HAP-1 (cell line): ENCODE results near the gene PTPRG.
"Not testable (repeated sequence)": the region's sequence is repeated elsewhere in the genome, so short reads cannot be mapped to it uniquely, and the experiment has no call there.

Experiments
- DNase-seq, 2 experiments: peaks; one replicate each; pipeline ENCODE4 v3.0.0-alpha.2; 2016 to 2020; ENCODE audit warnings: low spot score in 2 of 2
- H3K27me3 ChIP-seq: fragments of 250-450 bp; sonication (Bioruptor Pico); 2 replicates; pipeline ENCODE4 v1.5.1; 2020; ENCODE audit warnings: low read depth, mild to moderate bottlenecking, moderate library complexity
- H3K36me3 ChIP-seq: fragments of 250-450 bp; sonication (Bioruptor Pico); replicated peaks from 2 replicates; pipeline ENCODE4 v1.5.1; 2020; ENCODE audit warnings: mild to moderate bottlenecking
- H3K4me1 ChIP-seq: fragments of 250-450 bp; sonication (Bioruptor Pico); 2 replicates; pipeline ENCODE4 v1.5.1; 2020; ENCODE audit warnings: mild to moderate bottlenecking
- H3K4me3 ChIP-seq: fragments of 250-450 bp; sonication (Bioruptor Pico); 2 replicates; pipeline ENCODE4 v1.5.1; 2020; ENCODE audit warnings: mild to moderate bottlenecking, moderate library complexity
- H3K9me3 ChIP-seq: fragments of 250-450 bp; sonication (Bioruptor Pico); 2 replicates; pipeline ENCODE4 v1.5.1; 2020; ENCODE audit warnings: mild to moderate bottlenecking, moderate library complexity
- in situ Hi-C: fragments of 300-500 bp; cut with MboI; formaldehyde crosslinking; loops from 3 replicates; pipeline ENCODE4 v1.14.3; 2020; ENCODE audit warnings: low sequenced_read_pairs, inconsistent platforms, mixed read lengths

The PTPRG gene

DNA sequence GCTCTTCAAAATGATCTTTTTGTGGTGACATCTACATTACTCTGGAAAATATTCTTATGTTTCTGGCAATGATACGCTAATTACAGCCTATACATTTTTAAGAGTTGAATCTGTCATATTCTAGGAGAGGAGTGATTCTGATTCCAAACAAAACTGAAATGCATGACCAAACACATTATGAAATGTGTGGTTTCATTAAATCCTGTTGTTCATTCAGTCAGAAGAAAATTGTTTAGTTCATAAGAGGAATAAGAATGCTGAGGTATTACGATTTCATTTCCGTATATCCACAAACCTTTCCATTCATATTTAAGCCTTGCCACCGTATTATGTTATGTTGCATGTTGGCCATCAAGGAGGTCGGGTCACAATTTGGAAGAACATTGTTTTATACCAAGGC lies 466.9 kb downstream of the PTPRG start:
- Histone ChIP-seq H3K36me3 (no peaks in the 10 kb centered on the region), H3K4me3 (no peak overlapping the region), H3K27me3 (no peaks in the 10 kb centered on the region), H3K4me1 (peaks cover 3% of the 10 kb centered on the region), H3K9me3 (no peaks in the 10 kb centered on the region)
- DNase-seq, result no peak
- in situ Hi-C loops, result no loop called here

DNA sequence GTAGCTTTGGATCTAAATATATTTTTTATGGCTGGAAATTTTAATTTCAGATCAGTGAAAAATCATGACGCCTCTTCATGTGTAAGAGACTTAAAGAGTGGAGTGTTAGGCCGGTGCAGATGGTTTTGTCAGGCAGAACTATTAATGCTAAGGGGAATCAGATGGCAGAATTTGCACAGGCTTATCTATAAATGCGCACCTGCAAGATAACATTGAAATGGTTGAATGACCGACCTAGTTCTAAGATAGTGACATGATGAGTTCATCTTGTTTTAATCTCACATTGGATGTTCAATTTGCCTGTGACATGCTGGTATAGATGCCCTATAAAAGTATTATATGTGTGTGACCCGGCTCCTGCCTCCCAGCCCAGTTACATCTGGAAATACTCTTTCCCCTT lies 471.4 kb downstream of the PTPRG start:
- no peaks in the 10 kb centered on the region for H3K9me3 ChIP-seq
- no peak for DNase-seq
- in situ Hi-C loops, result no loop called here
- no peak overlapping the region for H3K4me3 ChIP-seq
- no peaks in the 10 kb centered on the region for H3K27me3 ChIP-seq
- no peaks in the 10 kb centered on the region for H3K36me3 ChIP-seq
- H3K4me1 ChIP-seq, result no peaks in the 10 kb centered on the region

DNA sequence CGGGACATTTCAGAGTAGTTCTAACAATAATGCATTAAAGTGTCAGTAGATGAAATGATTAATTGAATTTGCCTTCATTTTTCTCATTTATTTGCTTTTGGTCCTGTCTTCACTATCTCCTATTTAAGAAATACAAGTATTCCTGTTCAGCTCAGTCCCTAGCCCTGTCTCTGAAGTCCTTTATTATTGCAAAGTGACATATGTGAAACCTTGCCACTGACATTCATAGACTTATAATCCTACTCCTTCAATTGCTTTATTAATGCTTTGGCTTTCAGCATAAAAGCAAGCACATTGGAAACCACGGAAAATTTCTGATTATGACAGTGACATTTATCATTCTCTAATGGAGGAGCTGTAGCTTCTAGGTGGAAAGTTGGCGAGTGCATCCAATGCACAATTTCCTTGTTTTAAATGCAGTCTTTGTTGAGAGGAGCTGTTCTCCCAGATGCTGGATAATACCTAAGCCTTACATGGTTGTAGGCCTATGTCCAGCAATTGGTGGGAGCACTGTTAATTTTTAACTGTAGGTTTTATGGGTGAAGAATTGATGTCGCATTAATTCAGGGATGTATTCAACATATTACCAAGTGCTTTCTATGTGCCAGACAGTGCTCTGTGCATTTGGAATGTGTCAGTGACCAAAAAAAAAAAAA lies 474.2 kb downstream of the PTPRG start:
- H3K36me3 ChIP-seq, result no peaks in the 10 kb centered on the region
- H3K9me3 ChIP-seq, result no peaks in the 10 kb centered on the region
- in situ Hi-C loops, result no loop called here
- no peak for DNase-seq
- H3K4me3 ChIP-seq, result no peak overlapping the region
- no peaks in the 10 kb centered on the region for H3K27me3 ChIP-seq
- no peaks in the 10 kb centered on the region for H3K4me1 ChIP-seq

- H3K27me3 ChIP-seq, result no peaks in the 10 kb centered on the region
- no peaks in the 10 kb centered on the region for H3K4me1 ChIP-seq
- H3K9me3 ChIP-seq, result no peaks in the 10 kb centered on the region
- in situ Hi-C loops, result no loop called here
- no peaks in the 10 kb centered on the region for H3K36me3 ChIP-seq
- DNase-seq, result no peak
- H3K4me3 ChIP-seq, result no peak overlapping the region
Measured at GRCh38 chr3:62036726-62037125, 475.4 kb downstream of the PTPRG start.

DNA sequence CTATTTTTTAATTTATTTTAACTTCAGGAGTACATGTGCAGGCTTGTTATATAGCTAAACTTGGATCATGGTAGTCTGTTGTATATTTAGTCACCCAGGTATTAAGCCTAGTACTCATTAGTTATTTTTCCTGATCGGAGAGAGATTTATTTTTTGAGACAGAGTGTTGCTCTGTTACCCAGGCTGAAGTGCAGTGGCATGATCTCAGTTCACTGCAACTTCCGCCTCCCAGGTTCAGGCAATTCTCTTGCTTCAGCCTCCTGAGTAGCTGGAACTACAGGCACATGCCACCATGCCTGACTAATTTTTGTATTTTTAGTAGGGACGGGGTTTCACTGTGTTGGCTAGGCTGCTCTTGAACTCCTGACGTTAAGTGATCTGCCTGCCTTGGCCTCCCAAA lies 477.4 kb downstream of the PTPRG start:
- H3K9me3 ChIP-seq, in situ Hi-C loops, H3K4me1 ChIP-seq, H3K4me3 ChIP-seq, H3K27me3 ChIP-seq, H3K36me3 ChIP-seq, DNase-seq: not testable (repeated sequence)

DNA sequence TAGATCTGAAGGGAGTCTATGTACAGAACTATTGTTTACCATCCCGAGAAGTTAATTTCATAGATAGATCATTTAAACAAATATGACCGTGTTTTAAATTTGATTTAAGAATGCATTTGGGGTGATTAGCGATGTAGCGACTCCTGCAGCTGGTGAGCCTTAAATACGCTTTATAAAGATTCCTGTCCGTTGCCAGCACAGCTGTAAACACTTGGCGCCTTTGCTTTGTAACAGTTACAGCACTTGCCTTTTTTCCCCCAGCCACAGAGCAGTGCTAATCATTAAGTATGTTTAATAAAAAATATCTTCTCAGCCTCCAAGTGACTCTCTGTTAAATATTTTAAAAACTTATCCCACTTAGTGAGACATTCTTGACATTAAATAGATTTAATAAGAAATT lies 478.2 kb downstream of the PTPRG start:
- H3K9me3 ChIP-seq, result no peaks in the 10 kb centered on the region
- H3K27me3 ChIP-seq, result 0 out of 2 replicates have a peak, but pooled peaks cover 2% of the 10 kb centered on the region
- no peak for DNase-seq
- H3K4me3 ChIP-seq, result no peak overlapping the region
- in situ Hi-C loops, result no loop called here
- H3K4me1 ChIP-seq, result no peaks in the 10 kb centered on the region; the same call in 1 of the 2 replicates
- H3K36me3 ChIP-seq, result no peaks in the 10 kb centered on the region

- H3K4me1 ChIP-seq, result no peaks in the 10 kb centered on the region; the same call in 1 of the 2 replicates
- H3K36me3 ChIP-seq, result no peaks in the 10 kb centered on the region
- no peaks in the 10 kb centered on the region for H3K9me3 ChIP-seq
- 0 out of 2 replicates have a peak, but pooled peaks cover 2% of the 10 kb centered on the region for H3K27me3 ChIP-seq
- no peak for DNase-seq
- H3K4me3 ChIP-seq, result no peak overlapping the region
- in situ Hi-C loops, result no loop called here
Measured at GRCh38 chr3:62041681-62042080, 480.3 kb downstream of the PTPRG start.

DNA sequence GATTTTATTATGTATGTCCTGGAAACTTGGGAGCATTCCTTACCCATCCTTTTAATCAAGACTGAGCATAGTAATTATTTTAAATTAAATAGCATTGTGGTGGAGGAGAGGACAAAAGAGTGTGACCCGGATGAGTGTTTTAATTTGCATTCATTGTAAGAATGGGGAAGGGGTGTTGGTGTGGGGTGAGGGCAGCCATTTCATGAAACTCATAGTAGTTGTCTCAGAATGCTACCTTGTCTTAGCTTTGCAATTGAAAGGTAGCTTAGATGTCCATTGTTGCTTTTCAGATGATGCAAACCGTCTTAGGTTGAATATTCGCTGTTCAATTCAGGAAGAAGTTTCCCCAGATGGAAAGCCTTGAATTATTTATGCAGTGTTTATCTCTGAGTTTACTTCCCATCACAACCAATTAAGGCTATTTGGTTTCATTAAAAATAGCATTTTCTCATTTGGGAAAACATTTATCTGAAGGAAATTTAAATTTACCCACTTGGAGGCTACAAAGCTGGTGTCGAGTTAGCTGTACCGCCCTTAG lies 483.6 kb downstream of the PTPRG start:
- no peaks in the 10 kb centered on the region for H3K9me3 ChIP-seq
- in situ Hi-C loops, result no loop called here

GRCh38 chr3:62046326-62046725 lies 485.0 kb downstream of the PTPRG start:
- no peak for DNase-seq
- no peaks in the 10 kb centered on the region for H3K9me3 ChIP-seq
- 0 out of 2 replicates have a peak, but pooled peaks cover 2% of the 10 kb centered on the region for H3K27me3 ChIP-seq
- in situ Hi-C loops, result no loop called here
- peaks cover 5% of the 10 kb centered on the region for H3K4me1 ChIP-seq
- no peaks in the 10 kb centered on the region for H3K36me3 ChIP-seq
- no peak overlapping the region for H3K4me3 ChIP-seq

More for the DNA sequence above, 483.6 kb downstream of the PTPRG start:
- no peak overlapping the region for H3K4me3 ChIP-seq
- H3K36me3 ChIP-seq, result no peaks in the 10 kb centered on the region
- DNase-seq, result no peak
- H3K4me1 ChIP-seq, result peaks cover 5% of the 10 kb centered on the region
- 0 out of 2 replicates have a peak, but pooled peaks cover 2% of the 10 kb centered on the region for H3K27me3 ChIP-seq

DNA sequence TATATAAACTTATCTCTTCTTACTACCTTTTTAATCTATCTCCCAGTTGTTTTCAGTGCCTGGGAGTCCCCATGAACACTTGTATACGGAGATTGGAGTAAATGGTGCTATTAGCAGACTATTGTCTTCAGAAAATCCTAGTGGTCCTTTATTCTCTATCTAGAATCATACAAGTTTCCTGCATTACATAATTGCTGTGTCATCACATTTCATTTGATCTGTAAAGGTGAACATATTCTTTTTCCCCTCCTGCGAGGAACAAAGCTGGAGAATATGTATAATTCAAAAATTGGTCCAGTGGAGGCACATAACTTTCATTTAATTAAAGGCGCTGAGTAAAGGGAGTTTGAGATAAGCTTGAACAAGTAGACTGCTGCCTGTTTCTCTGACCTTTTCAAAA lies 487.2 kb downstream of the PTPRG start:
- DNase-seq, result no peak
- in situ Hi-C loops, result no loop called here
- Histone ChIP-seq H3K4me1 (peaks cover 5% of the 10 kb centered on the region), H3K9me3 (no peaks in the 10 kb centered on the region), H3K36me3 (no peaks in the 10 kb centered on the region), H3K27me3 (0 out of 2 replicates have a peak, but pooled peaks cover 2% of the 10 kb centered on the region), H3K4me3 (no peak overlapping the region)

GRCh38 chr3:62049033-62049432 lies 487.7 kb downstream of the PTPRG start:
- DNase-seq, result no peak
- H3K9me3 ChIP-seq, result no peaks in the 10 kb centered on the region
- H3K4me1 ChIP-seq, result peaks cover 5% of the 10 kb centered on the region
- no peaks in the 10 kb centered on the region for H3K27me3 ChIP-seq
- H3K4me3 ChIP-seq, result no peak overlapping the region
- no peaks in the 10 kb centered on the region for H3K36me3 ChIP-seq
- in situ Hi-C loops, result no loop called here

DNA sequence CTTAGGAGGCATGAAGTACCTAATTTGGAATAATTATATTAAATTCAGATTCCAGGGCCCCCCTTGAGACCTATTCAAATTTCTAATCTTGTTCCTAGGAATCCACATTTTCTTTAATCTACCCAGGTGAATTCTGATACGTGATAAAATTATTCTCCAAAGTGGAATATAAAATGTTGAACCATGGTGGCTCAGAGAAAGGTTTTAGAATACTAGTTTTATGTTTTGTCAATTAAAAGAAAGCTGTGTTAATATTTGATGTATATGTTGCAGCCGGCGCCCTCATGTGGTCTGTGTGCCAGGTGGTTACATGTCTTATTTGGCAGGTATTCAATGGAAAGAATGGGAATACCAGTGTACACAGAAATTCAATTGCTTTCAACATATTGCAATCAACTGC lies 490.1 kb downstream of the PTPRG start:
- H3K4me3 ChIP-seq, result no peak overlapping the region
- no peaks in the 10 kb centered on the region for H3K36me3 ChIP-seq
- peak in 1 of 2 experiments; percentile 36 for DNase-seq
- in situ Hi-C loops, result no loop called here
- peaks cover 5% of the 10 kb centered on the region for H3K4me1 ChIP-seq
- no peaks in the 10 kb centered on the region for H3K27me3 ChIP-seq
- no peaks in the 10 kb centered on the region for H3K9me3 ChIP-seq

- H3K4me3 ChIP-seq, result no peak overlapping the region
Measured at GRCh38 chr3:62052331-62052730, 491.0 kb downstream of the PTPRG start.

DNA sequence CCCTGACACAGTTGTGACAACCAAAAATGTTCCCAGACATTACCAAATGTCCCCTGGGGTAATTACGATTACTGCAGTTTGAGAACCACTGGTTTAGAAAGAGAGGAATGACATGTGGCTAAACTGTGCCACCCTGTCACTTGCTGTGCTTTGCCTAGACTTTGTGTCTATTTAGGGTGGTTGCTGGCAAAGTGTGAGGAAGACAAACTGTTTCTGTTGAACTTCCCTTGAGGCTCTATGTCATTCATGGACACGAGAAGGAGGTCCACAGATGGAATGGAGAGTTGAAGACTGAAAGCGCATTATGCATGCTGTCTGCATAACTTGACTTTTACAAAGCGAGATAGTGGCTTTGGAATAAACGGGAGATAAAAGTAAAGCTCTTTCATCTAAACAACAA lies 495.3 kb downstream of the PTPRG start:
- in situ Hi-C loops, result no loop called here
- H3K4me1 ChIP-seq, result no peaks in the 10 kb centered on the region
- H3K9me3 ChIP-seq, result no peaks in the 10 kb centered on the region
- H3K27me3 ChIP-seq, result no peaks in the 10 kb centered on the region
- H3K4me3 ChIP-seq, result no peak overlapping the region
- no peaks in the 10 kb centered on the region for H3K36me3 ChIP-seq
- no peak for DNase-seq

More at GRCh38 chr3:62052331-62052730, 491.0 kb downstream of the PTPRG start:
- Histone ChIP-seq H3K27me3 (no peaks in the 10 kb centered on the region), H3K36me3 (no peaks in the 10 kb centered on the region), H3K9me3 (no peaks in the 10 kb centered on the region), H3K4me1 (peaks cover 5% of the 10 kb centered on the region)
- no peak for DNase-seq
- in situ Hi-C loops, result no loop called here
